Measurements from ENCODE around the gene RANBP1. TPM values are rescaled to one million over a fixed set of nuclear protein-coding genes. Genes with fewer than 3 reads are reported as not detected.

RANBP1 gene
- total and polyA plus RNA-seq, 3 donors from 2014 or later: 247 to 318 (median 284) TPM

- DNase-seq: no peak
- Histone ChIP-seq H3K36me3 (ENCODE audit: low read depth, missing control alignments) (no peaks in the 10 kb centered on the region), H3K4me3 (no peak overlapping the region), H3K27me3 (no peaks in the 10 kb centered on the region), H3K4me1 (no peaks in the 10 kb centered on the region), H3K27ac (no peak overlapping the region), H3K9me3 (no peaks in the 10 kb centered on the region)
- TF ChIP-seq CTCF (IDR thresholded peaks at IDR 0.05): no peak
- TF ChIP-seq POLR2A (IDR thresholded peaks at IDR 0.05): no peak
- intact Hi-C loops (cut with DNase I; ENCODE audit: low total_unique reads): no loop called here
- WGBS, 2 donors: 91% methylated on average over 7 to 10 of the region's 10 CpGs
These were observed 9.1 kb upstream of the RANBP1 start for GRCh38 chr22:20106849-20107237.

DNA sequence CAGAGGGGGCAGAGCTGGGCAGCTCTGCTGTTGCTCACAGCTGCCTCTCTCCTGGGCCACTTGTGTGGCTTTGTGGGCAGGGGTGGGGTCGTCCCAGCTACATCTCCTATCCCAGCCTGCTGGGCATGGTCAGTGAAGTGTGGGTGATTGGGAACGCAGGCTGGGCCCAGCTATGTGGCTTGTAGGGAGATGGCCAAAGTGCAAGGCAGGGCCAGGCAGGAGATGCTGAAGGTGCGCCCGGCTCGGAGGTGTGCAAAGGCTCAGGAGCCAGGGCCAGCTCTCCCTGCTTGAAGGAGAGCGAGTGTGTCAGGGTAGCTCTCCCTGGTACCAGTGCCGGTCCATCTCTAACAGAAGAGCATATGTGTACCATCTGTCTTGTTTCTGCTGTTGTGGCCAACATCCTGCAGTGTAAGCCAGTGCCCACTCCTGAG lies 8.4 kb upstream of the RANBP1 start:
- H3K4me3 ChIP-seq: no peak overlapping the region
- no peak for DNase-seq
- no peaks in the 10 kb centered on the region for H3K36me3 ChIP-seq (ENCODE audit: low read depth, missing control alignments)
- 81 to 92% methylated on average over 7 of the region's 7 CpGs for WGBS, 2 donors
- TF ChIP-seq CTCF (IDR thresholded peaks at IDR 0.05) (no peak), POLR2A (IDR thresholded peaks at IDR 0.05) (no peak)
- intact Hi-C loops (cut with DNase I; ENCODE audit: low total_unique reads): no loop called here
- H3K4me1 ChIP-seq: no peaks in the 10 kb centered on the region
- no peak overlapping the region for H3K27ac ChIP-seq
- no peaks in the 10 kb centered on the region for H3K27me3 ChIP-seq
- no peaks in the 10 kb centered on the region for H3K9me3 ChIP-seq

- WGBS, 2 donors: 66 to 82% methylated on average over 6 to 13 of the region's 13 CpGs
- H3K27ac ChIP-seq: no peak overlapping the region
- intact Hi-C loops (cut with DNase I; ENCODE audit: low total_unique reads): no loop called here
- no peak overlapping the region for H3K4me3 ChIP-seq
- no peaks in the 10 kb centered on the region for H3K27me3 ChIP-seq
- H3K9me3 ChIP-seq: no peaks in the 10 kb centered on the region
- no peak for DNase-seq
- TF ChIP-seq CTCF (IDR thresholded peaks at IDR 0.05): no peak
- no peak for TF ChIP-seq POLR2A (IDR thresholded peaks at IDR 0.05)
- H3K36me3 ChIP-seq (ENCODE audit: low read depth, missing control alignments): no peaks in the 10 kb centered on the region
- no peaks in the 10 kb centered on the region for H3K4me1 ChIP-seq
These were observed 7.8 kb upstream of the RANBP1 start for GRCh38 chr22:20107951-20108756.

DNA sequence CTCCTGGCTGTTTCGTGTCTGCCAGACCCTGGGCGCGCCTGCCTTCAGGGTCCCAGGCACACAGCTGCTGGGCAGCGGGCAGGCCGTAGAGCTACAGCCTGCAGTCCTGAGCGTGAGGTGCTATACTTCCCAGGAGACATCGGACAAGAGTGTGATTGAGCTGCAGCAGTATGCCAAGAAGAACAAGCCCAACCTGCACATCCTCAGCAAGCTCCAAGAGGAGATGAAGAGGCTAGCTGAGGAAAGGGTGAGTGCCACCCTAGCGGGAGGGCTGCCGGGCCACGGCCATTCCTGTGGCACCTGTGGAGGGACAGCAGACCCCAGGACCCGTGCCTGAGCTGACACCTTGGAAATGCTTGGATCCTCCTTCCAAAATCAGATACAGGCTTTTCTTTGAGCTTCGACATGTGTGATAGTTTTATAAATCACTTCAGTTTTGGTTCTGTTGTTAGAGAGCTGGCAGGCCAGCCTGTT lies 7.1 kb upstream of the RANBP1 start:
- no peaks in the 10 kb centered on the region for H3K36me3 ChIP-seq (ENCODE audit: low read depth, missing control alignments)
- H3K9me3 ChIP-seq: no peaks in the 10 kb centered on the region
- no peaks in the 10 kb centered on the region for H3K27me3 ChIP-seq
- H3K27ac ChIP-seq: no peak overlapping the region
- H3K4me1 ChIP-seq: no peaks in the 10 kb centered on the region
- no peak for TF ChIP-seq POLR2A (IDR thresholded peaks at IDR 0.05)
- no peak for TF ChIP-seq CTCF (IDR thresholded peaks at IDR 0.05)
- WGBS, 2 donors: 86 to 87% methylated on average over 5 to 12 of the region's 12 CpGs
- intact Hi-C loops (cut with DNase I; ENCODE audit: low total_unique reads): no loop called here
- no peak for DNase-seq
- H3K4me3 ChIP-seq: no peak overlapping the region
